Tibial artery (tissue), 4 donors: ENCODE results near the gene MKLN1.

ENCODE experiments used
- DNase-seq, 2 donors: peaks; one replicate each; pipeline ENCODE4 v3.0.0-alpha.2; 2019
- H3K27ac ChIP-seq, 2 donors: fragments of 200-600 bp; sonication (generic) in 1 of 2; 1 replicate in 1 of 2; 2 replicates in 1 of 2; pipeline ENCODE4 v1.5.1; 2018 to 2019; ENCODE audit warnings: mild to moderate bottlenecking in 1 of 2
- H3K27me3 ChIP-seq, 2 donors: fragments of 200-600 bp; sonication (generic) in 1 of 2; one replicate each; pipeline versions ENCODE4 v1.5.1 to v1.6.0; 2016 to 2019
- H3K36me3 ChIP-seq, 3 donors: fragments of 200-600 bp; sonication (generic) in 2 of 3; one replicate each; pipeline ENCODE4 v1.5.1; 2016 to 2019; ENCODE audit warnings: mild to moderate bottlenecking in 2 of 3
- H3K4me1 ChIP-seq, 4 donors: fragments of 200-600 bp; sonication (generic) in 2 of 4; 1 replicate in 3 of 4; 2 replicates in 1 of 4; pipeline ENCODE4 v1.5.1; 2016 to 2019
- H3K4me3 ChIP-seq, 2 donors: fragments of 200-600 bp; sonication (generic) in 1 of 2; 1 replicate in 1 of 2; 2 replicates in 1 of 2; pipeline ENCODE4 v1.5.1; 2018 to 2019; ENCODE audit warnings: mild to moderate bottlenecking in 2 of 2
- H3K9me3 ChIP-seq, 3 donors: fragments of 200-600 bp; sonication (generic) in 1 of 3; one replicate each; pipeline ENCODE4 v1.5.1; 2016 to 2019
- intact Hi-C: fragments of 100-400 bp; cut with DNase I; formaldehyde crosslinking; loops from one replicate; pipeline ENCODE4 v1.15.0; 2023; ENCODE audit warnings: low total_unique reads
- TF ChIP-seq, protein P1 (sequence below), 2 experiments: fragments of 200-600 bp in 1 of 2; fragments of 450-650 bp in 1 of 2; IDR thresholded peaks; one replicate each; pipeline ENCODE4 v1.5.1; 2017 to 2019; ENCODE audit warnings: antibody characterized with exemption in 2 of 2, mild to moderate bottlenecking in 1 of 2, moderate library complexity in 1 of 2

MKLN1 gene

DNA sequence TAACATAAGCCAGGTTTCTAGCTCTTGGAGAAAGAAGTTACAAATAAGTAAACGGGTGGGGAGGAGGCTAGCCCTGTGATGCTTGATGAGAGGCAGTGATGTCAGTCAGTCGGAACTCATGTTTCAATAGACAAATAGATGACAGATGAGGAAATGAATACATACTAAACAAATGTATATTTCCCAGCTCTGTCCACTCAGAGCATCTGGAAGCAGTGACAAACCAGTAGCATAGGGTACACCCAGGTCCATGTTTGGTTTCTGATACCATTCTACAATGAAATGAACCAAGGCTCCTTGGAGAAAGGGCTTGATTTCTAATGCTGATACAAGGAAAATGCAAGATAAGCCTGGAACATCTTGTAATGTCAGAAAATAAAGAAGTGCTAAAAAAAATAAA is 198.1 kb downstream of the MKLN1 start:
- Histone ChIP-seq H3K4me3 (no peak overlapping the region), H3K36me3 (no peaks in the 10 kb centered on the region), H3K4me1 (peaks cover 0 to 8% (median 0%) of the 10 kb centered on the region in 4 donors), H3K27ac (no peak overlapping the region), H3K9me3 (no peaks in the 10 kb centered on the region), H3K27me3 (no peaks in the 10 kb centered on the region)
- TF ChIP-seq, protein P1, sequence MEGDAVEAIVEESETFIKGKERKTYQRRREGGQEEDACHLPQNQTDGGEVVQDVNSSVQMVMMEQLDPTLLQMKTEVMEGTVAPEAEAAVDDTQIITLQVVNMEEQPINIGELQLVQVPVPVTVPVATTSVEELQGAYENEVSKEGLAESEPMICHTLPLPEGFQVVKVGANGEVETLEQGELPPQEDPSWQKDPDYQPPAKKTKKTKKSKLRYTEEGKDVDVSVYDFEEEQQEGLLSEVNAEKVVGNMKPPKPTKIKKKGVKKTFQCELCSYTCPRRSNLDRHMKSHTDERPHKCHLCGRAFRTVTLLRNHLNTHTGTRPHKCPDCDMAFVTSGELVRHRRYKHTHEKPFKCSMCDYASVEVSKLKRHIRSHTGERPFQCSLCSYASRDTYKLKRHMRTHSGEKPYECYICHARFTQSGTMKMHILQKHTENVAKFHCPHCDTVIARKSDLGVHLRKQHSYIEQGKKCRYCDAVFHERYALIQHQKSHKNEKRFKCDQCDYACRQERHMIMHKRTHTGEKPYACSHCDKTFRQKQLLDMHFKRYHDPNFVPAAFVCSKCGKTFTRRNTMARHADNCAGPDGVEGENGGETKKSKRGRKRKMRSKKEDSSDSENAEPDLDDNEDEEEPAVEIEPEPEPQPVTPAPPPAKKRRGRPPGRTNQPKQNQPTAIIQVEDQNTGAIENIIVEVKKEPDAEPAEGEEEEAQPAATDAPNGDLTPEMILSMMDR (IDR thresholded peaks at IDR 0.05), result no peak
- intact Hi-C loops, result no loop called here
- no peak for DNase-seq

DNA sequence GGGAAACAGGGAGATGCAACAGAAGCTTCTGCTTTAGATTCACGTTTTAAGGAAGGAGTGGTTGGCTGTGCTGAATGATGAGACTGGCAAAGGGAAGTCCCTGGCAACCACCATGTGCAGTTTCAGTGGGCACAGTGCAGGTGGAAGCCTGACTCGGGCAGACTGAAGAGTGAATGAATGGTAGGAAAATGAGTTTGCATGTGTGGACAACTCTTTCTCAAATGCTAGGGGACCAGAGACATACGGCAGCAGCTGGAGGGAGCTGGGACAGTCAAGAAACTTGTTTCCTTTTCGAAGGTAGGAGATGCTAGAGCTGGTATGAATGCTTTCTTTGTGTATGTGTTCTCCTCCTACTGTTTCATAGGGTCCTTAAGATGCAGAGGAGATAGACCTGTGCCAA is 199.8 kb downstream of the MKLN1 start:
- Histone ChIP-seq H3K27ac (no peak overlapping the region), H3K4me1 (peaks cover 0 to 3% (median 0%) of the 10 kb centered on the region in 4 donors), H3K9me3 (no peaks in the 10 kb centered on the region), H3K36me3 (no peaks in the 10 kb centered on the region), H3K27me3 (no peaks in the 10 kb centered on the region), H3K4me3 (no peak overlapping the region)
- TF ChIP-seq, protein P1 (IDR thresholded peaks at IDR 0.05), result no peak
- intact Hi-C loops, result no loop called here
- no peak for DNase-seq

DNA sequence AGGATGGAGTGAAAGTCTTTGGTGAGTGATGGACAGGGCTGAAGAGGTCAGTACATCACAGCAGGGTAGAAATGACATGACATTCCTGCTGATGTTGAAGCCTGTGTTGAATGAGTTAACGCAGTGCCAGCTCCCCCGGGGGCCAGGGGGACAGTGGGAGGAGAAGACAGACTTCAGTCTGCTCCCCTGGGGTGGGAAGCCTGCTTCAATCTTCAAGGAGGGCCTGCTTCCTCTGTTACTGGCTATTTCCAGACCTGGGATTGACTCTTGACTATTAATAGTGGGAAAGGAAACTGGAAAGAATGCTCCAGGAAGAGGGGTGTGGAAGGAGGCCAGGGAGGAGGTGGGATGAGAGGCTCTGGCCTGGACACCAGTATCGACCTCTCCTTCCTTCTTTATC is 201.5 kb downstream of the MKLN1 start:
- intact Hi-C loops, result no loop called here
- Histone ChIP-seq H3K9me3 (no peaks in the 10 kb centered on the region), H3K36me3 (no peaks in the 10 kb centered on the region), H3K27me3 (no peaks in the 10 kb centered on the region), H3K4me1 (no peaks in the 10 kb centered on the region), H3K4me3 (no peak overlapping the region), H3K27ac (no peak overlapping the region)
- DNase-seq, result no peak
- TF ChIP-seq, protein P1 (IDR thresholded peaks at IDR 0.05), result no peak

DNA sequence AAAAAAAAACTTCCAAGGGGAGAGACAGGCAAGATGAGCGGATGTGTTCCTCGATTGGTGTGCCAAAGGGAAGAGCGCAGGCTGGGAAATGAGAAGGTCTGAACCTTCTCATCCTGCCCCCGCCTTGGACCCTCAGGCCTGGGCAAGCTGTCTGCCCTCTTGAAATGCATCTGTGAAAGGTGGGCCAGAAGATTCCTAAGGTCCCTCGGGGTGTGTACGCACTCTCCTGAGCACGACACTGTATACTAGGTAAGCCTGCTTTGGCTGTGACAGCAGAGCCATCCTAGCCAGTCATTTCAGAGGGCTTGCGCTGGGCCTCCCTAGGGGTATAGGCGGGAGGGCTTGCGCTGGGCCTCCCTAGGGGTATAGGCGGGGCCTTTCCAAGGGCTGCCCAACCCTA is 201.9 kb downstream of the MKLN1 start:
- TF ChIP-seq, protein P1 (IDR thresholded peaks at IDR 0.05), result no peak
- H3K4me1 ChIP-seq, result no peaks in the 10 kb centered on the region
- no peak for DNase-seq
- intact Hi-C loops, result no loop called here
- H3K27me3 ChIP-seq, result no peaks in the 10 kb centered on the region
- H3K9me3 ChIP-seq, result no peaks in the 10 kb centered on the region
- no peak overlapping the region for H3K27ac ChIP-seq
- H3K36me3 ChIP-seq, result no peaks in the 10 kb centered on the region
- H3K4me3 ChIP-seq, result no peak overlapping the region

DNA sequence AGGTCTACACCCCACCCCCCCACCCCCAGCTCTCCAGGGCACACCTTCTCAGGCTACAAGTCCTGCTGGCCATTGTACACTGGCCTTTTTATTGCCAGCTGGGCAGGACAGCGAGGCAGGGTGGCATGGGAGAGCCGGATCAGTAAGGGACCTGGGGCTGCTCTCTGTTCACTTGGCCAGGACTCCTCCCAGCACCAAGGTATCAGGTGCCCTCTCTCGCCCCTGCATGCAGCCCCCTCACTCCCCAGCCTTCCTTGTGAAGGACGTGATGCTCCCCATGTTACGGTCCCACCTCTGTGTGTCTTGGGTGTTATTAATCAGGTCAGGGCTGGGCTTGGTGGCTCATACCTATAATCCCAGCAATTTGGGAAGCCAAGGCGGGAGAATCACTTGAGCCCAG is 202.5 kb downstream of the MKLN1 start:
- H3K36me3 ChIP-seq, result no peaks in the 10 kb centered on the region
- no peaks in the 10 kb centered on the region for H3K27me3 ChIP-seq
- H3K9me3 ChIP-seq, result no peaks in the 10 kb centered on the region
- no peaks in the 10 kb centered on the region for H3K4me1 ChIP-seq
- no peak overlapping the region for H3K4me3 ChIP-seq
- DNase-seq, result no peak
- no peak overlapping the region for H3K27ac ChIP-seq
- TF ChIP-seq, protein P1 (IDR thresholded peaks at IDR 0.05), result no peak
- intact Hi-C loops, result no loop called here

DNA sequence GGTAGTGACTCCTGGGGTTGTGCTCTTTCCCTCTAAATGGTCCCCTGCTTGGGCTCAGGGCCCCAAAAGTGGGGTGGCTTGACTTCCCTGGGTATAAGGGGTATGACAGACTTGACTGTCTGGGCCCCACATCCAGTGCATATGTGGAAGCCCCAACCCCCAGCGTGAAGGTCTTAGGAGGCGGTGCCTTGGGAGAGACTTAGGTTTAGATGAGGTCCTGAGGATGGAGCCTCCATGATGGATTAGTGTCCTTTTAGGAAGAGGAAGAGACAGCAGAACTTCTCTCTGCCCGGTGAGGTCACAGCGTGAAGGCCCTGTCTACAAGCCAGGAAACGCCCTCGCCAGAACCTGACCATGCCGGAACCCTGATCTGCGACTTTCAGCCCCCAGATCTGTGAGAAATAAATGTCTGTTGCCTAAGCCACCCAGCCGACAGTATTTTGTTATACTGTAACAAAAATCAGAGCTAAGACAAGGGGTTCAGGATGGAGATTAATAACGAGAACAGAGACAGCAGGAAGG is 205.0 kb downstream of the MKLN1 start:
- H3K27ac ChIP-seq, result no peak overlapping the region
- H3K4me1 ChIP-seq, result no peaks in the 10 kb centered on the region

More for the DNA sequence above, 205.0 kb downstream of the MKLN1 start:
- Histone ChIP-seq H3K9me3 (no peaks in the 10 kb centered on the region), H3K4me3 (no peak overlapping the region), H3K27me3 (no peaks in the 10 kb centered on the region), H3K36me3 (no peaks in the 10 kb centered on the region)
- intact Hi-C loops, result no loop called here
- DNase-seq, result no peak
- TF ChIP-seq, protein P1 (IDR thresholded peaks at IDR 0.05), result no peak
